ENCODE data around the gene STX19.
"Not testable (repeated sequence)": the region's sequence is repeated elsewhere in the genome, so short reads cannot be mapped to it uniquely, and the experiment has no call there.

Gene STX19

DNA sequence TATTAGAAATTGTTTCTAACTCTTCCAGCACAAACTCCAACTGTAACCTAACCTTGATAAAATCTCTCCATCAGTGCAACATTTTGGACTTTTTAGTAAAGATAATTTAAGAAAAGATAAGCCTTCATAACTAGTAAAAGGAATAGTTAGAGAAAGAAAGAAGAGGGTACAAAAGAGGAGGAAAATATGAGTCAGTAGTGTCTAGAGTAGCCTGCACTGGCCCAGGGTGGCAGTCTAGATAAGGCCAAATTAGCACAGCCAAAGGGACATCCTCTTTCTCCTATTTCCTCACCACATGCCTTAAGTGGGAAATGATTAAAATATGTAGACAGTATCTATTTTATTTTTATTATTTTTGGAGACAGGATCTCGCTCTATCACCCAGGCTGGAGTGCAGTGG lies 58.4 kb downstream of the STX19 start:
- no peak for DNase-seq

- peak; percentile 9 for DNase-seq
Measured at GRCh38 chr3:93969443-93969842, 59.0 kb downstream of the STX19 start.

DNA sequence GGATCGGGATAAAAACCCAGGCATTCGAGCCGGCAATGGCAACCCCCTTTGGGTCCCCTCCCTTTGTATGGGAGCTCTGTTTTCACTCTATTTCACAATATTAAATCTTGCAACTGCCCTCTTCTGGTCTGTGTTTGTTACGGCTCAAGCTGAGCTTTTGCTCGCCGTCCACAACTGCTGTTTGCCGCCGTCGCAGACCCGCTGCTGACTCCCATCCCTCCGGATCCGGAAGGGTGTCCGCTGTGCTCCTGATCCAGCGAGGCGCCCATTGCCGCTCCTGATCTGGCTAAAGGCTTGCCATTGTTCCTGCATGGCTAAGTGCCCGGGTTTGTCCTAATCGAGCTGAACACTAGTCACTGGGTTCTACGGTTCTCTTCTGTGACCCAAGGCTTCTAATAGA lies 63.3 kb downstream of the STX19 start:
- not testable (repeated sequence) for DNase-seq

Measured in NCI-H446 treated with DMSO at 0.1 percent for 48 hours (cell line).